Heart left ventricle (tissue), 16 donors: ENCODE measurements around the gene PLA2G4F. TPM values are rescaled to one million over a fixed set of nuclear protein-coding genes. Genes with fewer than 3 reads are reported as not detected.

ENCODE experiments used
- ATAC-seq, 4 donors: fragments of 200-7000 bp; cut with Tn5 transposase; one replicate each; pipeline ENCODE4 v1.9.1; 2020 to 2022; ENCODE audit warnings: moderate library complexity in 4 of 4, mild to moderate bottlenecking in 3 of 4, moderate number of reproducible peaks in 1 of 4
- DNase-seq, 5 donors: peaks; one replicate each; pipeline ENCODE4 v3.0.0-alpha.2; 2020
- H3K27ac ChIP-seq, 12 donors: fragments of 200-600 bp; sonication (generic) in 4 of 12; one replicate each; pipeline versions ENCODE4 v1.5.0 to v1.8.0; 2016 to 2022; ENCODE audit warnings: mild to moderate bottlenecking in 2 of 12
- H3K27me3 ChIP-seq, 9 donors: fragments of 200-600 bp; sonication (generic) in 2 of 9; one replicate each; pipeline versions ENCODE4 v1.5.1 to v1.8.0; 2016 to 2022; ENCODE audit warnings: mild to moderate bottlenecking in 3 of 9
- H3K36me3 ChIP-seq, 9 donors: fragments of 200-600 bp; sonication (generic) in 2 of 9; one replicate each; pipeline versions ENCODE4 v1.5.0 to v1.8.0; 2018 to 2022; ENCODE audit warnings: mild to moderate bottlenecking in 2 of 9
- H3K4me1 ChIP-seq, 12 donors: fragments of 200-600 bp; sonication (generic) in 4 of 12; one replicate each; pipeline versions ENCODE4 v1.5.0 to v1.8.0; 2016 to 2022; ENCODE audit warnings: mild to moderate bottlenecking in 3 of 12
- H3K4me3 ChIP-seq, 12 donors: fragments of 200-600 bp; sonication (generic) in 4 of 12; one replicate each; pipeline versions ENCODE4 v1.5.0 to v1.8.0; 2017 to 2022; ENCODE audit warnings: mild to moderate bottlenecking in 9 of 12, moderate library complexity in 4 of 12
- H3K9me3 ChIP-seq, 12 donors: fragments of 200-600 bp; sonication (generic) in 4 of 12; one replicate each; pipeline versions ENCODE4 v1.5.0 to v1.8.0; 2016 to 2022; ENCODE audit warnings: mild to moderate bottlenecking in 1 of 12
- POLR2A ChIP-seq, 2 donors: fragments of 450-650 bp; IDR thresholded peaks; one replicate each; pipeline ENCODE4 v1.6.1; 2017; ENCODE audit warnings: antibody characterized with exemption in 2 of 2, mild to moderate bottlenecking in 2 of 2, moderate library complexity in 2 of 2
- WGBS, 4 donors: extraction: QIAGEN DNeasy Blood & Tissue Kit in 2 of 4; methylation state at CpG; one replicate each; pipeline versions ENCODE4 v1.1.5 to v1.1.7; 2013 to 2018; 5-methylcytosine and 5-hydroxymethylcytosine counted together
- intact Hi-C, 10 donors: fragments of 100-400 bp; cut with DNase I; formaldehyde crosslinking; loops; one replicate each; pipeline versions ENCODE4 v1.11.1 to v1.14.2; 2022
- polyA plus RNA-seq, 2 donors: library from polyadenylated mRNA; stranded (reverse); fragments of 200-250 nt; gene quantifications; one replicate each; pipeline ENCODE4 v1.2.3, GENCODE V29; 2013
- total RNA-seq, 9 donors: library from RNA; depleted of rRNA in 2 of 9; stranded (reverse); fragments of >200 nt in 2 of 9; fragmentation: NEBNext Ultra II Directional in 3 of 9; extraction: Animal tissue kit (Norgen Biotek cat#: 25700) in 3 of 9; gene quantifications; one replicate each; pipeline versions ENCODE4 v1.1.0 to v1.2.4, GENCODE V29; 2016 to 2023
- TF ChIP-seq, protein P1 (sequence below), 12 donors: fragments of 200-600 bp; sonication (generic) in 4 of 12; IDR thresholded peaks; one replicate each; pipeline versions ENCODE4 v1.5.0 to v1.8.0; 2018 to 2022; ENCODE audit warnings: antibody characterized with exemption in 12 of 12, mild to moderate bottlenecking in 5 of 12
- donor health status: ischemic (EF 13 %, LVEDD 7.1; RV severe dilation, severe dysfunction).
- donor health status: healthy with polysubstance abuse.
- donor health status: DM: no; HTN: yes; CAD: no.
- donor health status: DM: no; HTN: no; CAD: no.
- donor health status: ischemic (EF 25% LVEDD 6.9; RV normal size, moderate dysfunction).
- donor health status: ischemic (EF 25% LVEDD 5.7; RV mildly dilated, moderate dysfunction).
- donor health status: healthy.
- donor health status: DM: yes; HTN: yes; CAD: no.
- donor health status: ischemic (EF 35%, LVEDD 5.7; RV mildly dilated, moderate dysfunction).
- donor health status: nonischemic (EF 11% LVEDD 7.7; RV severe dilation, severe dysfunction).
- donor health status: DM: yes; HTN: yes; CAD: no.
- donor health status: PGD.
- donor health status: ischemic (EF 29% LVEDD 5.4; RV normal size, mild dysfunction).
- donor health status: nonischemic (EF 23%, LVEDD 6.1; RV moderate dilation, normal function).

Gene PLA2G4F
- total and polyA plus RNA-seq, 11 donors: 0.09 to 9.0 (median 1.4) TPM

DNA sequence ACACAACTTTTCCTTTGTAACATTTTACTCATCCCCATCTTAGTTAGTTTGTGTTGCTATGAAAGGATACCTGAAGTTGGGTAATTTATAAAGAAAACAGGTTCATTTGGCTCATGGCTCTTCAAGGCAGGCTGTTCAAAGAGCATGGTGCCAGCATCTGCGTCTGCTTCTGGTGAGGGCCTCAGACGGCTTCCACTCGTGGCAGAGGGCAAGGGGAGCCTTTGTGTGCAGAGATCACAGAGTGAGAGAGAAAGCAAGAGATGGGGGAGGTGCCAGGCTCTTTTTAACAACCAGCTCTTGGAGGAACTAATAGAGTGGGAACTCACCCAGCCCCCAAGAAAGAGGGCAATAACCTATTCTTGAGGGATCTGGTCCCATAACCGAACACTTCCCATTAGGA, 23.1 kb downstream of the PLA2G4F start:
- H3K4me1 ChIP-seq: no peaks in the 10 kb centered on the region
- 91 to 96% (median 92%) methylated on average over 4 of the region's 4 CpGs for WGBS, 4 donors
- no peaks in the 10 kb centered on the region for H3K36me3 ChIP-seq
- H3K27ac ChIP-seq: no peak overlapping the region
- DNase-seq (no peak), ATAC-seq (no peak)
- intact Hi-C loops: loop anchor here in 6 of 10 donors (5.0 to 10.0 kb wide), 6 partner anchors 46 to 151 kb away; no protein-coding TSS in a partner anchor
- TF ChIP-seq POLR2A (IDR thresholded peaks at IDR 0.05): no peak
- TF ChIP-seq, protein P1, sequence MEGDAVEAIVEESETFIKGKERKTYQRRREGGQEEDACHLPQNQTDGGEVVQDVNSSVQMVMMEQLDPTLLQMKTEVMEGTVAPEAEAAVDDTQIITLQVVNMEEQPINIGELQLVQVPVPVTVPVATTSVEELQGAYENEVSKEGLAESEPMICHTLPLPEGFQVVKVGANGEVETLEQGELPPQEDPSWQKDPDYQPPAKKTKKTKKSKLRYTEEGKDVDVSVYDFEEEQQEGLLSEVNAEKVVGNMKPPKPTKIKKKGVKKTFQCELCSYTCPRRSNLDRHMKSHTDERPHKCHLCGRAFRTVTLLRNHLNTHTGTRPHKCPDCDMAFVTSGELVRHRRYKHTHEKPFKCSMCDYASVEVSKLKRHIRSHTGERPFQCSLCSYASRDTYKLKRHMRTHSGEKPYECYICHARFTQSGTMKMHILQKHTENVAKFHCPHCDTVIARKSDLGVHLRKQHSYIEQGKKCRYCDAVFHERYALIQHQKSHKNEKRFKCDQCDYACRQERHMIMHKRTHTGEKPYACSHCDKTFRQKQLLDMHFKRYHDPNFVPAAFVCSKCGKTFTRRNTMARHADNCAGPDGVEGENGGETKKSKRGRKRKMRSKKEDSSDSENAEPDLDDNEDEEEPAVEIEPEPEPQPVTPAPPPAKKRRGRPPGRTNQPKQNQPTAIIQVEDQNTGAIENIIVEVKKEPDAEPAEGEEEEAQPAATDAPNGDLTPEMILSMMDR (IDR thresholded peaks at IDR 0.05): no peak
- H3K9me3 ChIP-seq: no peaks in the 10 kb centered on the region
- peaks cover 0 to 8% (median 0%) of the 10 kb centered on the region in 9 donors for H3K27me3 ChIP-seq
- H3K4me3 ChIP-seq: no peak overlapping the region

DNA sequence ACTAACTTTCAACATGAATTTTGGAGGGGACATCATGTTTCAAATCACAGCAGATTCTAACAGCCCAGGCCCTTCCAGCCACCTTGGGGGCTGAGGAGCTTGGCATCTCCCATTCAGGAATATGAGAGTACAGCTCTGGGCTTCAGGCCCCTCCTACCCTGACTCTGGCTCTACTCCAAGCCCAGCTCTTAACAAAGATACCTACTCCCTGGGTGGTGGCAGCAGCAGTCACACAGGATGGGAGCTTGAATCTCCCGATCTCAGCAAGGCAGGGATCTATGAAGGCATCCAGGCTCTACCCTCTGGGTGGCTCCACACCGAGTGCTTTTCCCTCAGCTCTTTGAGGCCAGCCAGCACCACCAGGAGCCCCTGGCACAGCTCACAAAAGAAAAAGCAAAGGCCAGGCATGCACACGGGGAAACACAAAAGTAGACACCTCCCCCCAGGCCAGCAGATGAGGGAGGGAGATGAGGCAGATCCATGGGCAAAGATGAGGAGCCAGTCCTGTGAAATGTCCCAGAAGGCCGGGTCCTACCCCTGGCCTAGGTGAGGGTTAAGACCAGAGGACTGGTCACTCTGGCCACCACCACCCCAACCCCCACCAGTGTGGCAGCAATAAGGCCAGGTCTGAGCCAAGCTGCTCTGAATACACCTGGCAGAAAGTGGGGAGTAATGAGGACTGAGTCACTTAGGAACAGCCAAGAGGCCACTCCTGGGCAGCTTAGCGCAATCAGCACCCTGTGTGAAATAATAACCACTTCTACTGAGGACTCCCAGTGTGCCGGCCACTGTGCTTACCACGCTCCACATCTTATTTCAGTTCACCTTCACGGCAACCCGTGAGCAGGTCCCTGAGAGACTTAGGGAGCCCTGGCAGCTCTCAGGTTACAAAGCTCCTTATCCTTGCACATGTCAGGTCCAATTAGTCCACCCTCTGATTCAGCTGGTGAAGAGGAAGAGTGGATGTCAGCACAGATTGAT, 24.3 kb downstream of the PLA2G4F start:
- peak in 2 of 4 donors; percentile 27 to 42 for ATAC-seq
- no peaks in the 10 kb centered on the region for H3K9me3 ChIP-seq
- TF ChIP-seq, protein P1 (IDR thresholded peaks at IDR 0.05): no peak
- no peaks in the 10 kb centered on the region for H3K4me1 ChIP-seq
- 62 to 79% (median 70%) methylated on average over 5 to 9 of the region's 9 CpGs for WGBS, 4 donors
- no peak overlapping the region for H3K27ac ChIP-seq
- H3K4me3 ChIP-seq: no peak overlapping the region
- intact Hi-C loops: loop anchor here in 6 of 10 donors (5.0 to 10.0 kb wide), 6 partner anchors 45 to 150 kb away; no protein-coding TSS in a partner anchor
- peaks cover 0 to 18% (median 0%) of the 10 kb centered on the region in 9 donors for H3K27me3 ChIP-seq
- no peak for DNase-seq
- no peaks in the 10 kb centered on the region for H3K36me3 ChIP-seq

GRCh38 chr15:42131006-42131405, 25.4 kb downstream of the PLA2G4F start:
- Histone ChIP-seq H3K9me3 (no peaks in the 10 kb centered on the region), H3K36me3 (no peaks in the 10 kb centered on the region), H3K4me1 (no peaks in the 10 kb centered on the region), H3K27ac (no peak overlapping the region), H3K27me3 (peaks cover 0 to 18% (median 0%) of the 10 kb centered on the region in 9 donors), H3K4me3 (no peak overlapping the region)
- intact Hi-C loops: loop anchor here in 6 of 10 donors (5.0 to 10.0 kb wide), 6 partner anchors 44 to 149 kb away; no protein-coding TSS in a partner anchor
- no peak for ATAC-seq
- 95 to 100% (median 99%) methylated on average over 1 of the region's 1 CpG for WGBS, 4 donors
- TF ChIP-seq, protein P1 (IDR thresholded peaks at IDR 0.05): no peak
- TF ChIP-seq POLR2A (IDR thresholded peaks at IDR 0.05): no peak
- no peak for DNase-seq
